NT2/D1 (cell line): Measurements from ENCODE around the gene MEGF8.

ENCODE experiments used
- DNase-seq: peaks from one replicate; pipeline ENCODE4 v3.0.0-alpha.2; 2011; ENCODE audit warnings: low read depth, low spot score
- H3K27me3 ChIP-seq: 2 replicates; pipeline ENCODE4 v1.6.0; 2011; ENCODE audit warnings: mild to moderate bottlenecking; ENCODE audit not compliant: insufficient read length, insufficient read depth
- H3K36me3 ChIP-seq: 2 replicates; pipeline ENCODE4 v1.6.1; 2011; ENCODE audit warnings: mild to moderate bottlenecking, low read length, mixed read lengths; ENCODE audit not compliant: insufficient read depth, insufficient read length
- H3K4me1 ChIP-seq: 2 replicates; pipeline ENCODE4 v1.5.1; 2011; ENCODE audit not compliant: insufficient read depth, insufficient read length
- H3K4me3 ChIP-seq: 2 replicates; pipeline ENCODE4 v1.5.1; 2011; ENCODE audit warnings: low read depth; ENCODE audit not compliant: insufficient read length
- H3K9ac ChIP-seq: 2 replicates; pipeline ENCODE4 v1.6.0; 2011; ENCODE audit warnings: low read depth; ENCODE audit not compliant: insufficient read length
- H3K9me3 ChIP-seq: 2 replicates; pipeline ENCODE4 v1.5.1; 2011; ENCODE audit warnings: mild to moderate bottlenecking, low read length; ENCODE audit not compliant: insufficient read depth
- SUZ12 ChIP-seq: IDR thresholded peaks from 2 replicates; pipeline ENCODE4 v1.6.1; 2011; ENCODE audit not compliant: insufficient read length, insufficient read depth; ENCODE audit errors: extremely low read depth
- YY1 ChIP-seq: IDR thresholded peaks from 2 replicates; pipeline ENCODE4 v1.6.1; 2011; ENCODE audit not compliant: insufficient read length, insufficient read depth
- ZNF274 ChIP-seq: IDR thresholded peaks from 2 replicates; pipeline ENCODE4 v1.6.1; 2011; ENCODE audit warnings: mild to moderate bottlenecking, low read depth, low read length

MEGF8 gene

GRCh38 chr19:42422901-42423461 lies 97.5 kb downstream of the MEGF8 start:
- Histone ChIP-seq H3K27me3 (peaks cover 91% of the 10 kb centered on the region), H3K36me3 (no peaks in the 10 kb centered on the region), H3K4me3 (peak overlapping the region; percentile 54), H3K9me3 (peaks cover 8% of the 10 kb centered on the region; the same call in 1 of the 2 replicates), H3K4me1 (peaks cover 7% of the 10 kb centered on the region), H3K9ac (peak overlapping the region; percentile 33)
- no peak for DNase-seq
- no peak for TF ChIP-seq YY1
- no peak for TF ChIP-seq SUZ12
- no peak for TF ChIP-seq ZNF274

GRCh38 chr19:42423462-42424344 lies 98.3 kb downstream of the MEGF8 start:
- H3K36me3 ChIP-seq, result no peaks in the 10 kb centered on the region
- peaks cover 8% of the 10 kb centered on the region; the same call in 1 of the 2 replicates for H3K9me3 ChIP-seq
- H3K9ac ChIP-seq, result peak overlapping the region; percentile 33
- peaks cover 7% of the 10 kb centered on the region for H3K4me1 ChIP-seq
- peak; percentile 73 for DNase-seq
- TF ChIP-seq ZNF274 (no peak), SUZ12 (no peak), YY1 (no peak)
- peak overlapping the region; percentile 54 for H3K4me3 ChIP-seq
- peaks cover 91% of the 10 kb centered on the region for H3K27me3 ChIP-seq

- Histone ChIP-seq H3K4me1 (peaks cover 7% of the 10 kb centered on the region), H3K9me3 (peaks cover 8% of the 10 kb centered on the region; the same call in 1 of the 2 replicates), H3K27me3 (peaks cover 89% of the 10 kb centered on the region), H3K4me3 (no peak overlapping the region), H3K9ac (no peak overlapping the region), H3K36me3 (no peaks in the 10 kb centered on the region)
- TF ChIP-seq SUZ12 (no peak), ZNF274 (no peak), YY1 (no peak)
- DNase-seq, result no peak
These were observed 98.9 kb downstream of the MEGF8 start for GRCh38 chr19:42424345-42424707.

- DNase-seq, result no peak
- TF ChIP-seq ZNF274 (no peak), SUZ12 (no peak)
- peaks cover 8% of the 10 kb centered on the region; the same call in 1 of the 2 replicates for H3K9me3 ChIP-seq
- H3K9ac ChIP-seq, result no peak overlapping the region
- H3K36me3 ChIP-seq, result no peaks in the 10 kb centered on the region
- H3K4me3 ChIP-seq, result no peak overlapping the region
- H3K4me1 ChIP-seq, result peaks cover 7% of the 10 kb centered on the region
- peaks cover 88% of the 10 kb centered on the region for H3K27me3 ChIP-seq
These were observed 99.3 kb downstream of the MEGF8 start for GRCh38 chr19:42424712-42425131.

- H3K4me3 ChIP-seq, result no peak overlapping the region
- TF ChIP-seq ZNF274 (no peak), SUZ12 (no peak), YY1 (no peak)
- no peak for DNase-seq
These were observed 101.2 kb downstream of the MEGF8 start for GRCh38 chr19:42426643-42427042.

DNA sequence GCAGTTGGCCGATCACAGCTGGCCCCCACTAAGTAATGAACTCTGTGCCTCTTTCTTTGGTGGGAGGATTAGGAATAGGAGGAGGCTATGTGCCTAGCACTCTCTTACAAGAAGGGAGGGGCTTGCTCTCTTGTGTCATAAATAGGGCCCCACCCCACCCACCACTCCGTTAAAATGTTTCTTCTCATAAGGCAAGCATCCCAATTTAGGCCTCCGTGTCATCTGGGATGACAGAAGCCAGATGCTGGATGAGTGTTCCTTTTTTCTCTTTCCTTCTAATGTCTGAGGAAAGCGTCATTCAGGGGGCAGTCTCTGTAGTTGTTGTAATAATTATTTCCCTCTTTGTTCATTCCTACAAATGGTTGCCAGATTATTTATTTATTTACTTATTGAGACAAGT lies 101.9 kb downstream of the MEGF8 start, which contains the start of gene LIPE:
Gene LIPE (minus strand): TSS at position 76 of the 400 bp plus-strand sequence. CDS start 239 bp downstream, outside the sequence.
- Histone ChIP-seq H3K9me3 (peaks cover 8% of the 10 kb centered on the region; the same call in 1 of the 2 replicates), H3K4me3 (no peak within 1 kb of the TSS), H3K27me3 (peaks cover 67% of the 10 kb centered on the region), H3K9ac (no peak within 1 kb of the TSS), H3K4me1 (peaks cover 4% of the 10 kb centered on the region), H3K36me3 (no peaks in the 10 kb centered on the region)
- TF ChIP-seq SUZ12, result no peak
- TF ChIP-seq YY1, result no peak
- no peak for TF ChIP-seq ZNF274
- no peak for DNase-seq

More at GRCh38 chr19:42426643-42427042, 101.2 kb downstream of the MEGF8 start:
- Histone ChIP-seq H3K4me1 (peaks cover 7% of the 10 kb centered on the region), H3K9me3 (peaks cover 8% of the 10 kb centered on the region; the same call in 1 of the 2 replicates), H3K36me3 (no peaks in the 10 kb centered on the region), H3K9ac (no peak overlapping the region), H3K27me3 (peaks cover 74% of the 10 kb centered on the region)
